Measurements from ENCODE around the gene TBPL1. TPM values are rescaled to one million over a fixed set of nuclear protein-coding genes. Genes with fewer than 3 reads are reported as not detected.

Gene TBPL1
- total and polyA plus RNA-seq, 12 donors = 9.0 to 18.9 (median 14.4) TPM

DNA sequence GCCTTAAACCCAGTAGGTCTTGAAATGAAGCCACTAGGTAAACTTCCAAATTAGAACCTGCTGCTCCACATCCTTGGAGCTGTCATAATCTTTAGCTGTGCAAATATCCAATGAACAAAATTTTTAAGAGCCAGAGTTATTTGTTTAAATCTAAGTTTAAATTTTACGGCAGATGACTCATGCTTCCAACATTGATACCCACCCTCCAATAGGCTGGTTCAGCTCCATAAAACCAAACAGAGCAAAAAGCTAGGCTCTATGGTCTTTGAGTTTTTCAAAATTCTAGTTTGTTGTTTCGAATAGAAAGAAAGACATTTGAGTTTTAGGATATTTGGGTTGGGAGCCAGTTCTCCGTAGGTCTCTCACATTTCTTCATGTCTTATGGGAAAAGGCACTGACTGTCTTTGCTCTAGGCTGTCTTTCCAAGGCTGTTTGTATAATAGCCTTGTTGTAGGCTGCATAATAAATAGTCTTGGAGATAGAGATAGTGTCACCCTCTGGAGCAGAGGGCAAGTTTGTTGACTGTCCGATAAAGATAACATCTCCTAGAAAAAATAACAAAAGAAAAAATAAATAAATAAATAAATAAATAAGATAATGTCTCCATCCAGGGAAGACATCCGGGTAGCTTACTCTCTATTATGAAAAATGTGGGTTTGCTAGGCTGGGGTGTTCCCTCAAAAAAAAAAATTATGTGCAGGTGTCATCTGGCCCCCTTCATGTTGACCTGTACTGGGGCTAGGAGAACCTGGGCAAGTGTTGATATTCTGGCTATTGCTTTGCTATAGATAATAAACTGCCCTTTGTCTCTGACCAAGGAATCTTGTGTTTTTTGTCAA lies 62.9 kb downstream of the TBPL1 start:
- peaks cover 0 to 27% (median 8%) of the 10 kb centered on the region in 9 donors for H3K4me1 ChIP-seq
- intact Hi-C loops (cut with DNase I) = no loop called here

DNA sequence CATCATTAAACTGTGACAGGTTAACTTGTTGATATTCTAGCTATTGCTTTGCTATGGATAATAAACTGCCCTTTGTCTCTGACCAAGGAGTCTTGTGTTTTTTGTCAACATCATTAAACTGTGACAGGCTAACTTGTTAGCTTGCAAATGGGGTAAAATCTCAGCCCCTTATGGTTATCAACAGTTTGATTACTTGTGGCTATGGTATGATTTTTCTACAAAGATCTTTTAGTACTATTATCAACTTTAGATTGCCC lies 63.5 kb downstream of the TBPL1 start:
- DNase-seq = no peak
- Histone ChIP-seq H3K36me3 (no peaks in the 10 kb centered on the region), H3K4me1 (peaks cover 0 to 32% (median 10%) of the 10 kb centered on the region in 9 donors), H3K9me3 (no peaks in the 10 kb centered on the region), H3K27me3 (no peaks in the 10 kb centered on the region), H3K27ac (no peak overlapping the region), H3K4me3 (no peak overlapping the region)
- TF ChIP-seq, protein P1, sequence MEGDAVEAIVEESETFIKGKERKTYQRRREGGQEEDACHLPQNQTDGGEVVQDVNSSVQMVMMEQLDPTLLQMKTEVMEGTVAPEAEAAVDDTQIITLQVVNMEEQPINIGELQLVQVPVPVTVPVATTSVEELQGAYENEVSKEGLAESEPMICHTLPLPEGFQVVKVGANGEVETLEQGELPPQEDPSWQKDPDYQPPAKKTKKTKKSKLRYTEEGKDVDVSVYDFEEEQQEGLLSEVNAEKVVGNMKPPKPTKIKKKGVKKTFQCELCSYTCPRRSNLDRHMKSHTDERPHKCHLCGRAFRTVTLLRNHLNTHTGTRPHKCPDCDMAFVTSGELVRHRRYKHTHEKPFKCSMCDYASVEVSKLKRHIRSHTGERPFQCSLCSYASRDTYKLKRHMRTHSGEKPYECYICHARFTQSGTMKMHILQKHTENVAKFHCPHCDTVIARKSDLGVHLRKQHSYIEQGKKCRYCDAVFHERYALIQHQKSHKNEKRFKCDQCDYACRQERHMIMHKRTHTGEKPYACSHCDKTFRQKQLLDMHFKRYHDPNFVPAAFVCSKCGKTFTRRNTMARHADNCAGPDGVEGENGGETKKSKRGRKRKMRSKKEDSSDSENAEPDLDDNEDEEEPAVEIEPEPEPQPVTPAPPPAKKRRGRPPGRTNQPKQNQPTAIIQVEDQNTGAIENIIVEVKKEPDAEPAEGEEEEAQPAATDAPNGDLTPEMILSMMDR (IDR thresholded peaks at IDR 0.05) = no peak
- intact Hi-C loops (cut with DNase I) = no loop called here
- no peak for ATAC-seq

More for the DNA sequence above, 62.9 kb downstream of the TBPL1 start:
- DNase-seq = no peak
- WGBS, 2 donors = 85 to 87% methylated on average over 5 of the region's 5 CpGs
- H3K27ac ChIP-seq = no peak overlapping the region
- H3K4me3 ChIP-seq = no peak overlapping the region
- ATAC-seq = no peak
- no peaks in the 10 kb centered on the region for H3K9me3 ChIP-seq
- H3K27me3 ChIP-seq = no peaks in the 10 kb centered on the region
- TF ChIP-seq, protein P1 (IDR thresholded peaks at IDR 0.05) = no peak
- no peaks in the 10 kb centered on the region for H3K36me3 ChIP-seq

DNA sequence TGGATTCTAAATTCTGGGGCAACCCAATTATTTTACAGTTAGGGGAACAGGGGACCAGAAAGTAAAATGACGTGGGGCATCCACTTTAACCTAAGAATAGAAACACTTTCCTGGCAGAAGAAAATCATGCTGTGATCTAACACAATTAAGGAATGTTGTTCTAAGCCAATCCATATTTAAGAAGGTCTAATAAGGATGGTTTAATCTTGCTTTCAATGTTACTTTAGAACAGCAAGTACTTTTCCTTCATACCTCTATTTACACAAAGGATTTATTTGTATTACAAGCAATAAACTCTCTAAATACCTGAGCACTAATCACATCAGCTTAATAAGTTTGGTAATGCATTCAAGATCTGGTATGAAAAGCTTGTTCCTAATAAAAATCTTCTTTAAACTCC lies 67.0 kb downstream of the TBPL1 start:
- H3K36me3 ChIP-seq = peaks cover 0 to 4% (median 0%) of the 10 kb centered on the region in 9 donors
- ATAC-seq (no peak), DNase-seq (no peak)
- WGBS, 2 donors = 33 to 60% methylated on average over 1 of the region's 1 CpG
- H3K9me3 ChIP-seq = no peaks in the 10 kb centered on the region
- H3K27me3 ChIP-seq = no peaks in the 10 kb centered on the region
- H3K27ac ChIP-seq = peak overlapping the region in 1 of 10 donors; percentile 5
- TF ChIP-seq, protein P1 (IDR thresholded peaks at IDR 0.05) = no peak
- peaks cover 0 to 37% (median 13%) of the 10 kb centered on the region in 9 donors for H3K4me1 ChIP-seq
- no peak overlapping the region for H3K4me3 ChIP-seq
- intact Hi-C loops (cut with DNase I) = no loop called here

DNA sequence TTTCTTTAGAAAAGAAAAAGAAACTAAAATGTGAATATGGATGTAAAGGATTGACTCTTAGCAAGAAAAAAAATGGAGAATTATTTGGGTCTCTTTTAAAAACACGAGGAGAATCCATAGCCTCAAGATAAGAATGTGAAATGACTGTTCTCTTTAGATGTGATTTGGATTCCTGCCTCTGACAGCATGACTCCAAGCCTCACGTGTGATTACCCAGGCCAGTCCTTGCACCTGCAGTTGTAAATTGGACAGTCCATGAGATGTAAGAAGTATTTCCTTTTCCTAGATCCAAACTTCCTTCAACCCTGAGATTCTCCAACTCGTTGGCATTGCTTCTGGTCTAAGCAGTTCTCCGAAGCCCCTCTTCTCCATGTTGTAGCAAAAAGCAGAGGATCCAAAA lies 67.5 kb downstream of the TBPL1 start:
- intact Hi-C loops (cut with DNase I) = no loop called here
- DNase-seq = no peak
- H3K9me3 ChIP-seq = no peaks in the 10 kb centered on the region
- 37 to 49% methylated on average over 4 of the region's 4 CpGs for WGBS, 2 donors
- peak in 1 of 8 donors; percentile 48 for ATAC-seq
- TF ChIP-seq, protein P1 (IDR thresholded peaks at IDR 0.05) = no peak
- H3K4me1 ChIP-seq = peaks cover 0 to 34% (median 13%) of the 10 kb centered on the region in 9 donors
- peak overlapping the region in 1 of 10 donors; percentile 5 for H3K27ac ChIP-seq
- H3K36me3 ChIP-seq = peaks cover 0 to 4% (median 0%) of the 10 kb centered on the region in 9 donors
- H3K4me3 ChIP-seq = no peak overlapping the region
- H3K27me3 ChIP-seq = no peaks in the 10 kb centered on the region

Data from heart right ventricle (tissue), 16 donors.